Activated CD8-positive, alpha-beta T cell treated with anti-CD3 and anti-CD28 coated beads, Interleukin-2, amount 10 ng/mL, durations not matched to agents 7 days and 5 days (primary cell): ENCODE measurements around the gene SPR. TPM values are rescaled to one million over a fixed set of nuclear protein-coding genes. Genes with fewer than 3 reads are reported as not detected.
A peak's percentile ranks its signal among the peaks of the same experiment; 100 is the strongest.

Experiments used
- ATAC-seq: fragments of 150-1000 bp; cut with Tn5 transposase; one replicate; pipeline ENCODE4 v1.10.0; 2021; ENCODE audit warnings: moderate library complexity
- CTCF ChIA-PET: fragments of 350-600 bp; sonication (Branson Sonifier 250); formaldehyde crosslinking; loops from one replicate; lab custom pipeline; 2021; ENCODE audit warnings: antibody characterized with exemption; lab: Charles Lee
- POLR2A ChIA-PET: fragments of 350-600 bp; sonication (Branson Sonifier 250); formaldehyde crosslinking; loops from one replicate; lab custom pipeline; 2021; ENCODE audit warnings: antibody characterized with exemption; lab: Charles Lee
- DNase-seq: peaks from one replicate; pipeline ENCODE4 v3.0.0-alpha.2; 2020
- H3K27ac Mint-ChIP-seq: one replicate; pipeline ENCODE4 v1.8.0; 2021; ENCODE audit warnings: mild to moderate bottlenecking, mixed read lengths
- H3K27me3 Mint-ChIP-seq: one replicate; pipeline ENCODE4 v1.8.0; 2021; ENCODE audit warnings: low read depth, mixed read lengths
- H3K36me3 Mint-ChIP-seq: one replicate; pipeline ENCODE4 v1.8.0; 2021; ENCODE audit warnings: low read depth, mixed read lengths
- H3K4me1 Mint-ChIP-seq: one replicate; pipeline ENCODE4 v1.8.0; 2021; ENCODE audit warnings: low read depth, mixed read lengths
- H3K4me3 Mint-ChIP-seq: one replicate; pipeline ENCODE4 v1.8.0; 2021; ENCODE audit warnings: mild to moderate bottlenecking, mixed read lengths
- H3K9me3 Mint-ChIP-seq: one replicate; pipeline ENCODE4 v1.8.0; 2022; ENCODE audit warnings: mixed read lengths; ENCODE audit not compliant: insufficient read depth
- total RNA-seq, 2 experiments: library from RNA; stranded (reverse); gene quantifications; one replicate each; pipeline ENCODE4 v1.2.3, GENCODE V29; 2021

SPR gene
- total RNA-seq = under 1 TPM; 0.65 to 0.79 TPM

DNA sequence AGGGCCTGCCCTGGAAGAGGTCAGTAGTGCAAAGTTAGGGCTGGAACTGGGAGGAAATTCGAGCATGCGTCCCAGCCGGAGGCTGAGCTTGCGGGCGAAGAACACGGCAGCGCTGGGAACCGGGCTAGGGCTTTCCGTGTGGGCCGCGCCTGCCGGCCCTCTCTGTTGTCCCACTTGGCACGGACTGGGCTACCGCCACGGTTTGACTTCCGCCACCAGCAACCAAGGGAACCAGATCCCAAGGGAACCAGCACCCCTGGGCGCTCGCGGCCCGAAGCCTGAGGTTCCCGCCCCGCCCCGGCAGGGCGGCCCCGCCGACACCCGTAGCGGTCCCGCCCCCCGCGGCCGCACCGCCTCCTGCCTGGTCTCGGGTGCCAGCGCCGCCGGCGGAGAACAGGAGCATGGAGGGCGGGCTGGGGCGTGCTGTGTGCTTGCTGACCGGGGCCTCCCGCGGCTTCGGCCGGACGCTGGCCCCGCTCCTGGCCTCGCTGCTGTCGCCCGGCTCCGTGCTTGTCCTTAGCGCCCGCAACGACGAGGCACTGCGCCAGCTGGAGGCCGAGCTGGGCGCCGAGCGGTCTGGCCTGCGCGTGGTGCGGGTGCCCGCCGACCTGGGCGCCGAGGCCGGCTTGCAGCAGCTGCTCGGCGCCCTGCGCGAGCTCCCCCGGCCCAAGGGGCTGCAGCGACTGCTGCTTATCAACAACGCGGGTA, at the start of gene SPR:
TSS of gene SPR (plus strand) at position 377 of the 708 bp plus-strand sequence. CDS start at position 402, 25 bp downstream.
- Mint-ChIP-seq H3K27me3 (peaks cover 41% of the 10 kb centered on the region), H3K36me3 (no peaks in the 10 kb centered on the region), H3K27ac (no peak within 1 kb of the TSS), H3K4me3 (peak within 1 kb of the TSS; percentile 65), H3K4me1 (peaks cover 2% of the 10 kb centered on the region), H3K9me3 (no peaks in the 10 kb centered on the region)
- ATAC-seq (peak; percentile 97), DNase-seq (peak; percentile 73)
- POLR2A ChIA-PET = interaction anchor here (0.6 kb wide), 2 partner anchors 184 to 348 kb away, joined by 3 read pairs; partner anchors contain the start of gene SFXN5
- CTCF ChIA-PET = interaction anchor here (0.6 to 3.2 kb wide), 20 partner anchors 11 to 290 kb away, joined by 3 to 18 read pairs (median 5); partner anchors contain the start of gene EMX1

DNA sequence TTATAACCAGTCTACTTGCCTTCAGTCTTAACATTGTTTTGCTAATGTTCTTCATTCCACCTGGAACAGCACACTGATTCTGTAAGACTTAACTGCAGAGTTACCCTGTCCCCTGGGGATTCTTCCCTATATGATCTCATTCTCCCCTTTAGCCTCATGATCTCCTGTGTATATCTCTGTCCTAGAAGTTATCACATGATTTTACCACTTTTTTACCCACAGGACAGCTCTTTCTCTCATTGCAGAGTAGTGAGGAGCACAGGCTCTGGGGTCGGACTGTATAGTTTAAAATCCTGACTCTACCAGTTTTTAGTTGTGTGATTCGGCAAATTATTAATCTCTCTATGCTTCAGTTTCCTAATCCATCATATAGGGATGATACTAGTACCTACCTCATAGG, 47.1 kb upstream of the SPR start:
- Mint-ChIP-seq H3K36me3 (no peaks in the 10 kb centered on the region), H3K27me3 (peaks cover 31% of the 10 kb centered on the region), H3K9me3 (no peaks in the 10 kb centered on the region), H3K4me3 (no peak overlapping the region), H3K4me1 (no peaks in the 10 kb centered on the region), H3K27ac (no peak overlapping the region)
- ChIA-PET POLR2A (no interaction called here), CTCF (no interaction called here)
- DNase-seq (no peak), ATAC-seq (no peak)

DNA sequence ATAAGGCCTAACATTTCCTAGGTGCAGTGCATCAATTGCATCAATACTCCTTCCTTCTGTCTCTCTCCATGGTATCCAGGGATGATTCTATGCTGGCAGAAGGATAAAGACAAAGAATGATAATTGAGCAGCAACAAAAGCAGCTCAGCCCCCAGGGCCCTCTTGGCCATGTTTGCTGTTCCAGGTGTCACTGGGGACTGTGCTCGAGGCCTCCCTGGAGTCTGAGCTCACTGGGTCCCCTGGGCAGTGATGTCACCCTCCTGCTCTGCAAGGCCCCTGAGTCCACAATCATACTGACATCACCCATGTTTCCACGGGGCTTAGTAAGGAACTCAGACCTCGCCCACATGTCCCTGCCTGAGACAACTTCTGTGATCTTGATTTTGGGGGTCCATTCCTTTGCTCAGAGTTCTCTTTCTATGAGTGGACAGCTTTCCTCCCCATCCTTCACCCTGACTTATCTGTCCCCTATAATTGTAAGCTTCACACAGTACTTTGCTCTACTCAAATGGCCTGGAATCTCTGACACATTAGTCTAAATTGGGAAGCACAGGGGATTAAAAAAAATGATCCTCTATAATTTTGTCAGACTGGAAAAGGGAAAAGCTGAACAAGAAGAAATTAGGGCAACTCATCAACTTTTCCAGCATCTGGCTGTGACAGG, 45.6 kb upstream of the SPR start:
- ChIA-PET POLR2A (interaction anchor here (1.1 kb wide), 1 partner anchor 54 kb away, joined by 3 read pairs; no protein-coding TSS in a partner anchor), CTCF (interaction anchor here (0.7 kb wide), 1 partner anchor 10 kb away, joined by 3 read pairs; no protein-coding TSS in a partner anchor)
- Mint-ChIP-seq H3K4me1 (no peaks in the 10 kb centered on the region), H3K27me3 (peaks cover 21% of the 10 kb centered on the region), H3K9me3 (no peaks in the 10 kb centered on the region), H3K4me3 (no peak overlapping the region), H3K36me3 (no peaks in the 10 kb centered on the region), H3K27ac (no peak overlapping the region)
- DNase-seq = no peak
- no peak for ATAC-seq

DNA sequence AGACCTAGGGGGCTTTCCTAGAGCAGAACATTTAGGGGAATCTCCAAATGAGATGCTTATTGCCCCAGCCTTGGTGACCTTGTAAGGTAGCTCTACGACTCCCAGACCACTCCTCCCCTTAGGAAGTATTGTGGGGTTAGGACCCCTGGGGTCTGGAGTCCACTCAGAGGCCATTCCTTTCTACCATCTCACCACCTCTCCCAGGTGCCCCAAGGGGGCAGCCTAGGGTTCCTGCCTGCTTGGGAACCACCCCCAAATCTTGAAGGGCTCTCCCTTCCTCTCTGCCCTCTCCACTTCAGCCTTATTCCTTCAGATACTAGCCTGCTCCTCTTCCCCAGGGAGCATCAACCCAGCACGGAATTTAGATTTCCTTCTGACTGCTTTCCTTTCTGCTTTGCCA, 43.9 kb upstream of the SPR start:
- ChIA-PET POLR2A (no interaction called here), CTCF (no interaction called here)
- H3K9me3 Mint-ChIP-seq = no peaks in the 10 kb centered on the region
- no peaks in the 10 kb centered on the region for H3K36me3 Mint-ChIP-seq
- H3K27me3 Mint-ChIP-seq = peaks cover 21% of the 10 kb centered on the region
- no peak overlapping the region for H3K4me3 Mint-ChIP-seq
- DNase-seq (no peak), ATAC-seq (no peak)
- no peaks in the 10 kb centered on the region for H3K4me1 Mint-ChIP-seq
- no peak overlapping the region for H3K27ac Mint-ChIP-seq

DNA sequence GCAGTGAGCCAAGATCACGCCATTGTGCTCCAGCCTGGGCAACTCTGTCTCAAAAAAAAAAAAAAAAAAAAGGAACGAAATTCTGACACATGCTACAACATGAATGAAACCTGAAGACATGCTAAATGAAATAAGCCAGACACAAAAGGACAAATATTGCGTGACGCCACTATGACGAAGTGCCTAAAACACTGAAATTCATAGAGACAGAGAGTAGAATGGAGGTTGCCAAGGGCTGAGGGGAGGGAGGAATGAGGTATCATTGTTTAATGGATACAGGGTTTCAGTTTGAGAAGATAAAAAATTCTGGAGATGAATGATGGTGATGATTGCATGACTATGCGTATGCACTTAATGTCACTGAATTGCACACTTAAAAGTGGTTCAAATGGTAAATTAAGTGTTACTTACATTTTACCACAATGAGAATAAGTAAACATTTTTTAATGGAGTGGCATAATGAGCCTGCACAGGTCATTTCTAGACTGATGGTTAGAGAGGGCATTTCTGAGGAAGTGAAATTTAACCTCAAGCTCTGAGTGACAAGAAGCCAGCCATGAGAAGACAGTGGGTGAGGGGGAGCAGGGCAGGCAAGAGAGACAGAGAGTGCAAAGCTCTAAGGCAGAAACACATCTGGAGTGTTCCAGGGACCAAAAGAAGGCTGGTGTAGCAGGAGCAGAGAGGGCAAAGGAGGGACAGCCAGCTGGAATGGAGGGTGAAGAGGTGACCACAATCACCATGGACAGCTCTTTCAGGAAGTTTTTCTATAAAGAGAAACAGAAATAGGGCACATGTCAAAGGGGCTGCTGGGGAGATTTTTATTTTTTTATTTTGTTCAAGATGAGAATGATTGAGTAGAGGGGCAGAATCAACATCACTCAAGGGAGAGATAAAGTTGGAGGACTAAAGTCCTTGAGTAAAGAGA, 40.8 kb upstream of the SPR start:
- Mint-ChIP-seq H3K36me3 (no peaks in the 10 kb centered on the region), H3K27me3 (peaks cover 13% of the 10 kb centered on the region), H3K4me1 (no peaks in the 10 kb centered on the region), H3K9me3 (no peaks in the 10 kb centered on the region), H3K27ac (no peak overlapping the region), H3K4me3 (no peak overlapping the region)
- ChIA-PET POLR2A (no interaction called here), CTCF (interaction anchor here (1.2 to 1.7 kb wide), 3 partner anchors 13 to 127 kb away, joined by 3 to 6 read pairs (median 5); no protein-coding TSS in a partner anchor)
- DNase-seq = no peak
- ATAC-seq = no peak

DNA sequence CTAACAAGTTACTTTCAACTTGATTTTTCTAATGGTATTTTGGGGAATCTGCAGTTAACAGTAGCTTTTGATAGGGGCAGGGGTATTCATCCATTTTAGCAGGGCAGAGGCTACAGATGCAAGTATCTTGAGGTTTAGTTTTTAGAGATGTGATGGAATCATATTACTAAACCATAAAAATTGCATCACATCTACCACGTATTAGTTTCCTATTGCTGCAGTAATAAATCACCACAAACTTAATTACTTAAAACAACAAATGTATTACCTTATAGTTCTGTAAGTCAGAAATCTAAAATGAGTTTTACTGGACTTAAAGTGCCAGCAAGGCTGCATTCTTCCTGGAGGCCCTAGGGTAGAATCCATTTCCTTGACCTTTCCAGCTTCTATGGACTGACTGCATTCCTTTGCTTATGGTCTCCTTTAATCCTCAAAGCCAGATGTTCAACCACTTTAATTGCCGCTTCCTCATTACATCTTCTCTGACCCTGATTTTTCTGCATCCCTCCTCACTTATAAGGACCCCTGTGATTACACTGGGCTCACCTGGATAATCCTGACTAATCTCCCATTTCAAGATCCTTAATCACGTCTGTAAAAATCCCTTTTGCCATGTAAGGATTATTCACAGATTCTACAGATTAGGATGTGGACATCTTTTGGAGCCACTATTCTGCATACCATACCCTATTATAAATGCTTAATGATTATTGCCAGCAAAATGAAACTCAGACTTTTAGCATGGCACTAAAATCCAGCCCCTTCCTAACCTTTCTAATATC, 39.5 kb upstream of the SPR start:
- CTCF ChIA-PET = interaction anchor here (1.2 to 1.7 kb wide), 3 partner anchors 12 to 126 kb away, joined by 3 to 6 read pairs (median 5); no protein-coding TSS in a partner anchor
- Mint-ChIP-seq H3K36me3 (no peaks in the 10 kb centered on the region), H3K27me3 (peaks cover 11% of the 10 kb centered on the region)

DNA sequence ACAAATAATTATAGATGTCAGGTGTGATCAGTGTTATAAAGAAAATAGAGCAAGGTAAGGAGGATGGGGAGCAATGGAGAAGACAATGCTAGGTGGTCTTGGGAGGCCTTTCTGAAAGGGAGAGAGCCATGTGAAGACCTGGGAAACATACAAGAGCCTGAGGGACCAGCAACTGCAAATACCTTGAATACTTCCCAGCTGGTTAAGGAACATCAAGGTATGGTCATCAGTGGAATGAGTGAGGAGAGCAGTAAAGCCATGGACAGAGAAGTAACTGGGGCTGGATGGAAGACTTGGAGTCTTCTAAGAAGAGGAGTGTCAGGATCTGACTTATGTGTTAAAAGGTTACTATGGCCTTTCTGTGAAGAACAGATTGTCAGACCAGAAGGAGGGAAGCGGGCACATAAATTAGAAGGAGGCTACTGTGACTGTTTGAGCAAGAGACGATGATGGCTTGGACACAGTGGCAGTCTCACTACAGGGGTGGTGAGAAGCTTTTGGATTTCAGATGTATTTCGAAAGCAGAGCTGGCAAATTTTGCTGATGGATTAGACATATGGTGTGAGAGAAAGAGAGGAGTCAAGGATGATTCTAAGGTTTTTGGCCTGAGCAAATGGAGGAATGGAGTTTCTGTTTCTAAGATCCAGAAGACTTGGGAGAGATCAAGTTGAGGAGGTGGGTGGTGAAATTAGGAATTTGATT, 38.6 kb upstream of the SPR start:
- H3K27ac Mint-ChIP-seq = no peak overlapping the region
- H3K4me1 Mint-ChIP-seq = no peaks in the 10 kb centered on the region
- CTCF ChIA-PET = no interaction called here
- H3K9me3 Mint-ChIP-seq = no peaks in the 10 kb centered on the region
- H3K4me3 Mint-ChIP-seq = no peak overlapping the region
- ATAC-seq (no peak), DNase-seq (no peak)
- no peaks in the 10 kb centered on the region for H3K36me3 Mint-ChIP-seq
- peaks cover 8% of the 10 kb centered on the region for H3K27me3 Mint-ChIP-seq
- POLR2A ChIA-PET = no interaction called here

More for the DNA sequence above, 39.5 kb upstream of the SPR start:
- POLR2A ChIA-PET = no interaction called here
- no peaks in the 10 kb centered on the region for H3K9me3 Mint-ChIP-seq
- DNase-seq (no peak), ATAC-seq (no peak)
- no peaks in the 10 kb centered on the region for H3K4me1 Mint-ChIP-seq
- H3K4me3 Mint-ChIP-seq = no peak overlapping the region
- H3K27ac Mint-ChIP-seq = no peak overlapping the region

DNA sequence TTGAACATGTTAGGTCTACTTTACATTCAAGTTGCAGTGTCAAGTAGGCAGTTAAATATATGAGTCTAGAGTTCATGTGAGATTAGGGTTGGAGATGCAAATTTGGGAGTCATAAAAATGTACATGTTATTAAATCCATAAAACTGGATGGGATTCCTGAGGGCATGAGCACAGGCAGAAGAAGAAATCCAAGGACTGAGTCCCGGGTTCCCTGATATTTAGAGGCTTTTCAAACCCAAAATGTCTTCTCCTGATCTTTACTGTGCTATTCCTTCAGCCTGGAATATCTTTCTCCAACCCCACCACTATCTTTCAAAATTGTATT, 38.1 kb upstream of the SPR start:
- H3K9me3 Mint-ChIP-seq = no peaks in the 10 kb centered on the region
- no peak overlapping the region for H3K4me3 Mint-ChIP-seq
- ATAC-seq (no peak), DNase-seq (no peak)
- peaks cover 10% of the 10 kb centered on the region for H3K27me3 Mint-ChIP-seq
- H3K27ac Mint-ChIP-seq = no peak overlapping the region
- POLR2A ChIA-PET = no interaction called here
- H3K36me3 Mint-ChIP-seq = no peaks in the 10 kb centered on the region
- CTCF ChIA-PET = no interaction called here
- no peaks in the 10 kb centered on the region for H3K4me1 Mint-ChIP-seq

DNA sequence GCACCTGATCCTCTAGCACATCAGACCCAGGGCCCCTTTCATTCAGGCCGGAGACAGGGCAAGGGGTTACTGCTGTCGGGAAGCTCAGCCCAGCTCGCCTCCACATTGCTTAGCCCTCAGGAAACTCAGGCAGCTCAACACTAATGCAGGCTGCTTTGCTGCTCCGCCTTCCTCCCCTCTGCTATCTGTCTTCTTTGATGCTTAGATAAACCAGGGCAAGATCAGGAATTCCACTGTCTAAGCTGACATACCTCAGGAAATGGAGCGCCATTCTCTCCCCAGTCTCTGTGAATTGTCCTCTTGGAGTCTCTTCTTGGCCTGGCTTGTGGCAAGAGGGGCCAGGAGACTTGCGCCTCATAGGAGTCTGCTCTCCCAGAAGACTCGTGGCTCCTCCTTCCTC, 35.9 kb upstream of the SPR start:
- DNase-seq (no peak), ATAC-seq (no peak)
- no peak overlapping the region for H3K27ac Mint-ChIP-seq
- peaks cover 24% of the 10 kb centered on the region for H3K27me3 Mint-ChIP-seq
- H3K36me3 Mint-ChIP-seq = no peaks in the 10 kb centered on the region
- ChIA-PET CTCF (interaction anchor here (1.3 to 2.3 kb wide), 2 partner anchors 8 to 10 kb away, joined by 3 to 10 read pairs; no protein-coding TSS in a partner anchor), POLR2A (no interaction called here)
- H3K9me3 Mint-ChIP-seq = no peaks in the 10 kb centered on the region
- no peaks in the 10 kb centered on the region for H3K4me1 Mint-ChIP-seq
- no peak overlapping the region for H3K4me3 Mint-ChIP-seq

DNA sequence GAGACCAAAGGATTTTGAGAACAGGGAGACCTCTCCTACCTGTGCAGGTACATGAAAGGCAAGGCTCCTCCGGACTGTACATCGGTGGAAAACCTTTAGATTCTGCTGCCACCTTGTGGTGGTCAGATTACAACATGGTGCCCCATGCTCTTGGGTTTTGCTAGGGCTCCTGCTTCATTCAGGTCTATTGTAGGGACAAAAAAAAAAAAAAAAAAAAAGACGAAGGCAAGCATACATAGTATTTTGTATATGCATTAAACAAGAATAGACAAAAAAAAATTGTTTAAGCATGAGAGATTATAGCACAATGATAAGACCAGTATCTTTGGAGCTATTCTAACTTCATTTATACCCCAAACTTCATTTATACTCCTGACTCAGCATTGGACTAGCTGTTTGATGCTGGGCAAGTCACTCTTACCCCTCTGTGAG, 27.4 kb upstream of the SPR start:
- POLR2A ChIA-PET = no interaction called here
- no peak overlapping the region for H3K4me3 Mint-ChIP-seq
- DNase-seq = peak; percentile 79
- peaks cover 50% of the 10 kb centered on the region for H3K27me3 Mint-ChIP-seq
- H3K27ac Mint-ChIP-seq = no peak overlapping the region
- ATAC-seq = peak; percentile 77
- H3K4me1 Mint-ChIP-seq = peaks cover 11% of the 10 kb centered on the region
- H3K36me3 Mint-ChIP-seq = no peaks in the 10 kb centered on the region
- H3K9me3 Mint-ChIP-seq = no peaks in the 10 kb centered on the region
- CTCF ChIA-PET = interaction anchor here (0.6 to 1.5 kb wide), 16 partner anchors 9 to 102 kb away, joined by 3 to 12 read pairs (median 4); no protein-coding TSS in a partner anchor
